ENCODE measurements around the gene AJUBA. TPM values are rescaled to one million over a fixed set of nuclear protein-coding genes. Genes with fewer than 3 reads are reported as not detected.

AJUBA gene
- total RNA-seq, 2 donors from 2014 or later, result 21.0 to 27.9 TPM

DNA sequence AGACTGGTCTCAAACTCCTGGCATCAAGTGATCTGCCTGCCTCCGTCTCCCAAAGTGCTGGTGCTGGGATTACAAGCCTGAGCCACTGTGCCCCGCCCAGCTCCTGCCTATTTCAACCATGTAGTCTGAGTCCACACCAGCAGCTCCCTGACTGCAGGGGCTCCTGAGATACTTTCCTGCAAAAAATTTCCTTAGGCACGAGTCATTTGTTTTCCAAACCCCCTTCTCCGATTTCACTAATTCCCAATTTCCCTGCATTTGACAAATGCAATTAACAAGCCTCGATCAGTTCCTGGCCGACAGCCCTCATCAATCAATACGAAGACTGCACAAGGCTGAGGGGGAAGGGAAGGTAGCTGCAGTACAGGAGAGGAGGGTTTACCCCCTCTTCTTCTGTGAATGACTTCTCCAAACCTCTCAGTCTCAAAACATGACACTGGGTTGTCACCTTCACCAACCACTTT is 42.3 kb upstream of the AJUBA start:
- WGBS, result 70% methylated on average over 7 of the region's 7 CpGs
- Histone ChIP-seq H3K27me3 (replicated peaks; ENCODE audit: insufficient read depth) (no peaks in the 10 kb centered on the region), H3K9me3 (no peaks in the 10 kb centered on the region), H3K27ac (no peak overlapping the region), H3K36me3 (no peaks in the 10 kb centered on the region), H3K4me3 (no peak overlapping the region), H3K4me1 (replicated peaks) (no peaks in the 10 kb centered on the region)
- intact Hi-C loops (cut with DNase I), result no loop called here
- no peak for TF ChIP-seq POLR2AphosphoS5 (IDR thresholded peaks at IDR 0.05)
- DNase-seq (ENCODE audit: low spot score), result no peak

DNA sequence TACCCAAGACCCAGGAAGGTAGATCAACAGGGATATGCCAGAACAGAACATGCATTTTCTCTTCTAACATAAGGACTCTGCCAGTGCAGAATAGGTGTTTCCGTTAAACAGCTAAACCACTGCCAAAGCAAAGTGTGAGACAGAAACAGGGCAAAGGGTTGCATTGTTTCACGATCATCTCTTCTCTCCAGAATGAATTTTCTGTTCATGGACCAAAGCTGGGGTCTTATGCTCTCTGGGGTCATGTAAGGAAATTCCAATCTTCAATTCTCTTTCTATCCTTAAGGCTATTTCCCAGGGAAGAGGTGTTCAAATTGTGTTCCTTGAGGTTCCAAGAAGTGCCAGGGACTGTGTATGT is 41.4 kb upstream of the AJUBA start:
- no peaks in the 10 kb centered on the region for H3K9me3 ChIP-seq
- H3K36me3 ChIP-seq, result no peaks in the 10 kb centered on the region
- TF ChIP-seq POLR2AphosphoS5 (IDR thresholded peaks at IDR 0.05), result no peak
- TF ChIP-seq, protein P1, sequence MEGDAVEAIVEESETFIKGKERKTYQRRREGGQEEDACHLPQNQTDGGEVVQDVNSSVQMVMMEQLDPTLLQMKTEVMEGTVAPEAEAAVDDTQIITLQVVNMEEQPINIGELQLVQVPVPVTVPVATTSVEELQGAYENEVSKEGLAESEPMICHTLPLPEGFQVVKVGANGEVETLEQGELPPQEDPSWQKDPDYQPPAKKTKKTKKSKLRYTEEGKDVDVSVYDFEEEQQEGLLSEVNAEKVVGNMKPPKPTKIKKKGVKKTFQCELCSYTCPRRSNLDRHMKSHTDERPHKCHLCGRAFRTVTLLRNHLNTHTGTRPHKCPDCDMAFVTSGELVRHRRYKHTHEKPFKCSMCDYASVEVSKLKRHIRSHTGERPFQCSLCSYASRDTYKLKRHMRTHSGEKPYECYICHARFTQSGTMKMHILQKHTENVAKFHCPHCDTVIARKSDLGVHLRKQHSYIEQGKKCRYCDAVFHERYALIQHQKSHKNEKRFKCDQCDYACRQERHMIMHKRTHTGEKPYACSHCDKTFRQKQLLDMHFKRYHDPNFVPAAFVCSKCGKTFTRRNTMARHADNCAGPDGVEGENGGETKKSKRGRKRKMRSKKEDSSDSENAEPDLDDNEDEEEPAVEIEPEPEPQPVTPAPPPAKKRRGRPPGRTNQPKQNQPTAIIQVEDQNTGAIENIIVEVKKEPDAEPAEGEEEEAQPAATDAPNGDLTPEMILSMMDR (IDR thresholded peaks at IDR 0.05), result no peak
- TF ChIP-seq POLR2A (IDR thresholded peaks at IDR 0.05), result no peak
- no peak overlapping the region for H3K4me3 ChIP-seq
- intact Hi-C loops (cut with DNase I), result no loop called here
- no peak overlapping the region for H3K27ac ChIP-seq
- no peak for DNase-seq (ENCODE audit: low spot score)
- H3K27me3 ChIP-seq (replicated peaks; ENCODE audit: insufficient read depth), result no peaks in the 10 kb centered on the region
- WGBS, result 92% methylated on average over 2 of the region's 2 CpGs
- no peaks in the 10 kb centered on the region for H3K4me1 ChIP-seq (replicated peaks)

DNA sequence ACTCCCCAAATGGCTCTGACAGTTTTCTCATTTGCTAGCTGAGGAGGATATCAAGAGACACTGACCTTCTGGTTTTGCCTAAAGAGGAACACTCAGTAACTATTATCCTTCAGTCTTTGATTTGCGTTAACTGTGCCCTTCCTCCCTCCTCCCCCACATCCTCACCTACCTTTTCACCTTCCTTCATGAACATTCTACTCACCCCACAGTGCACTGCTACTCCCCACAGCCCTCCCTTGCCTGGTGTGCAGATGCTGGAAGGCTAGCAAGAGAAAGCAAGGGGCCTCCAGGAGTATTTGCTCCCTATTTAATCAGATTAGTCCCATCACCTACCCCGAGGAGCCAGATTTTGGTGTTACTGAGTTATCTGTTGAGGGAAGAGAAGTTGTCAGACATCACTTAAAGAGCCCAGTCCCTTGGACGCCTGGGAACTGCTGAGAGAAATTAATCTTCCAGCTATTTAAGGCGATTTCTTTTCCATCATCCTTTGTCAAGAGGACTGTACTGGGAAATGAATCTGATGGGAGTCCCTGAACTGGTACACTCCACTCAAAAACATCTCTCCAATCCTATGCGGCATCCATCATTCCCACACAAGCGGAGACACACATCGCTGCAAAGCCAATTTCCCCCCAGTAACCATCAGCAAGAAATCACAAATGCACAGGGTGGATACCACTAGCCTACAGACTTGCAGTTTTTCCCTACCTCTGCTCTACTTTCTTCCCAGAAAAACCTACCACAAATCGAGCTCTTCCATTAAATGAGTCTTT is 40.9 kb upstream of the AJUBA start:
- Histone ChIP-seq H3K27ac (no peak overlapping the region), H3K4me1 (replicated peaks) (no peaks in the 10 kb centered on the region), H3K4me3 (no peak overlapping the region), H3K36me3 (no peaks in the 10 kb centered on the region), H3K9me3 (no peaks in the 10 kb centered on the region), H3K27me3 (replicated peaks; ENCODE audit: insufficient read depth) (no peaks in the 10 kb centered on the region)
- no peak for TF ChIP-seq POLR2A (IDR thresholded peaks at IDR 0.05)
- TF ChIP-seq, protein P1 (IDR thresholded peaks at IDR 0.05), result no peak
- WGBS, result 86% methylated on average over 8 of the region's 8 CpGs
- no peak for DNase-seq (ENCODE audit: low spot score)
- intact Hi-C loops (cut with DNase I), result no loop called here

DNA sequence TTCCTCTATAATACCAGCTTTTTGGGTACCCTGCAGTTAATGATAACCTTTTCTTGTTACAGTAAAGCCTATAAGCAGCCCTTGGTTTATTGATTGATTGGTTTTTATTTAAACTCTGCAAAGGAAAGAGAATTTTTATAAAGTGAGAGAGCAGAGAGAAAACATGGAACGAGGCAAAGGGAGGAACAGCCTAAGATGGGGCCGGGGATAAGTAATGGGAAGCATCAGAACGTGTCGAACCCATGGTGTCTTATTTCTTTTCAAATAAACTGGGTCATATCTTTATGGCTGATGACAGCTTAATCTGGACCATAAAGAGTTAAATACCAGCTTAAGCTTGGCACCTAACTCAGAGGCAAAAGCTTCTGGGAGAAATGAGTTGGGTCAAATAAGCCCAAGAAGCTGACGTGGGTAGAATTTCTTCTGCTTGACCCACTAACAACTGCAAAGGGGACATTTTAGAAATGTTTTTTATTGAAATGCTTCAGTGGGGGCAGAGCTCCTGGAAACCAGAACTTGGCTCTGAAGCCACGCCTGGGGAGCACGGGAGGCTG is 39.6 kb upstream of the AJUBA start:
- no peak for DNase-seq (ENCODE audit: low spot score)
- no peak for TF ChIP-seq POLR2AphosphoS5 (IDR thresholded peaks at IDR 0.05)
- TF ChIP-seq, protein P1 (IDR thresholded peaks at IDR 0.05), result no peak
- TF ChIP-seq POLR2A (IDR thresholded peaks at IDR 0.05), result no peak
- H3K27ac ChIP-seq, result no peak overlapping the region
- H3K27me3 ChIP-seq (replicated peaks; ENCODE audit: insufficient read depth), result no peaks in the 10 kb centered on the region
- intact Hi-C loops (cut with DNase I), result no loop called here
- H3K4me1 ChIP-seq (replicated peaks), result no peaks in the 10 kb centered on the region
- H3K4me3 ChIP-seq, result no peak overlapping the region
- WGBS, result 42% methylated on average over 7 of the region's 7 CpGs
- H3K36me3 ChIP-seq, result no peaks in the 10 kb centered on the region
- no peaks in the 10 kb centered on the region for H3K9me3 ChIP-seq

DNA sequence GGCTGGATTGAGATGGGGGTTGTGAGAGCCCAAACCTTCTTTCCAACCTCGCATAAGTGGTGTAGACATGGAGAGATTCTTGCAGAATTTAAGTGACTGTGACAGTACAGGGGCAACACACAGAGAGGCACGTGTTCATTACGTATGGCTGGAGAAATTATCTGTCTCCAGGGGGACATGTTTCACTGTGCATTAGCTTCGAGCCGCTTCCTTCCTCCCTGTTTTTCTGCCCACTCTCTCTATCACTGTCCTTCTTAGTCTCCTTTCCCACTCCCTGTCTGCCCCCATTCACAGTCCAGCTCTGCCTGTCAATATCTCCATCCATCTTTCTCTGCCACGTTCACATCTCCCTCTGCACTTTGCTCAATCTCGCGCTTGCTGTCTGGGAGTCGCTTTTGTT is 39.1 kb upstream of the AJUBA start:
- H3K27me3 ChIP-seq (replicated peaks; ENCODE audit: insufficient read depth), result no peaks in the 10 kb centered on the region
- TF ChIP-seq POLR2A (IDR thresholded peaks at IDR 0.05) (no peak), POLR2AphosphoS5 (IDR thresholded peaks at IDR 0.05) (no peak)
- TF ChIP-seq, protein P1 (IDR thresholded peaks at IDR 0.05), result no peak
- H3K4me3 ChIP-seq, result no peak overlapping the region
- no peaks in the 10 kb centered on the region for H3K9me3 ChIP-seq
- H3K36me3 ChIP-seq, result no peaks in the 10 kb centered on the region
- DNase-seq (ENCODE audit: low spot score), result no peak
- intact Hi-C loops (cut with DNase I), result no loop called here
- H3K27ac ChIP-seq, result no peak overlapping the region
- H3K4me1 ChIP-seq (replicated peaks), result no peaks in the 10 kb centered on the region
- 65% methylated on average over 9 of the region's 9 CpGs for WGBS

Data from prostate gland (tissue), 2 donors.